Measurements from ENCODE around the gene STK33.
"Not testable (repeated sequence)": the region's sequence is repeated elsewhere in the genome, so short reads cannot be mapped to it uniquely, and the experiment has no call there.

The STK33 gene

DNA sequence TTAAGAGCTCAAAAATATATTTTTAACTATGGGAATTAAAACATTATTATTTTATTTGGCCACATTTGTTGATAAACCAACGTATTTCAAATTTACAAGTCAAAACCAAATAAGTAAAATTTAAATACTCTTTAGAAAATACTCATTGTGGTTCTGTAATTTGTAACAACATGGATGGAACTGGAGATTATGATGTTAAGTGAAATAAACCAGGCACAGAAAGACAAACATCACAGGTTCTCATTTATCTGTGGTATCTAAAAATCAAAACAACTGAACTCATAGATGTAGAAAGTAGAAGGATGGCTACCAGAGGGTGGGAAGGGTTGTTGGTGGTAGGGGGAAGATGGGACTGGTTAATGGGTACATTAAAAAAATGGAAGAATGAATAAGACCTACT lies 50.8 kb downstream of the STK33 start:
- DNase-seq (ENCODE audit: low read depth, low spot score) = no peak

DNA sequence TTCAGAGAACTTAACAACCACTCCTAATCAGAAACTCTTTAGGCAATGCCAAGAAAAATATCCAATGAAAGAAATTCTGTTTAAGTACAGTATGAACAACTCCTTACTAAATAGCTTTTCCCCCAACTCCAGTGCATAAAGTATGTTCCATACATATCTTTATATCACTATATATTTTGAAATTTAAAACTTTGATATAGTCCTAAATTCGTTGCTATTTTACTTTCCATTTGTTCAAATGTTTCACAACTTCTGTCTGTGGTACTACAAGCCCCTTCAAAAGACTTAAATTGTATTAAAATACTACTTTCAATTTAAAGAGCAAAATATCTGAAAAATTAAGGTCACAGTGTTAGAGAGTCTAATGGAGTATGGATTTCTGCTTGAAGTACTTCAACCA lies 52.6 kb downstream of the STK33 start:
- no peak for DNase-seq (ENCODE audit: low read depth, low spot score)

DNA sequence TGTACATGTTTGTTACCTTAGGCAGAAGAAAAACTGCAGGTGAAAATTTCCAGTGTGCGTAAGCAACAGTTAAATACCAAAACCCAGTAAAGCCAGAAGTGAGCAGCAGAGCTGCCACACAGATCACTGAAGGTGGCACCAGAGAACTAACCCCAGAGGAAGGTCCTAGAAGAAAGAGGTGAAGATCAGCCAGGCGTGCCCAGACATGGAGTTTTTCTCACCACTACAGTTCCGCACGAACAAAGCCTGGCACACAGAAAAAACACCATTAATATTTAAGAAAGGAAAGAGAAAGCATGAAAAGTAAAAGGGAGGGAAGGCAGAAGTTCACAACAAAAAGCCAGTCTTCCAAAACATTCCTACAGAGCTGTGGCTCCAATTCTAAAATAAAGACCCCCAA lies 60.7 kb downstream of the STK33 start:
- DNase-seq (ENCODE audit: low read depth, low spot score) = no peak

DNA sequence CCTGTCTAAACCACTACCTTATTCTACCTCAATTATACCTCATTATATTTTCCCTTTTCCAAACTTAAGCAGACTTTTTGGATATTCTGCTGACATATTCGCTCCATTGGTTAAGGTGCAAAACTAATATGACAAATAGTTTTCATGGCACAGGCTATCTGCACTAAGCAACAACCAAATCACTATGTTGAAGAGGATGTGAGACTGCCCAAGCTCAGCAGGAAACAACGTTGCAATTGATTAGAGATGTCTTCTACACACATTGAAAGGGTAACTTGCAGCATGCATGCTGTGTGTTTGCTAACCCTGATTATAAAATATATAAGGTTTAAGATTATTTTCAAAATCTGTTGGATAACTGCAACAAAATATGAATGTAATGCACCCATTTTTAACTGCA lies 61.6 kb downstream of the STK33 start:
- no peak for DNase-seq (ENCODE audit: low read depth, low spot score)

DNA sequence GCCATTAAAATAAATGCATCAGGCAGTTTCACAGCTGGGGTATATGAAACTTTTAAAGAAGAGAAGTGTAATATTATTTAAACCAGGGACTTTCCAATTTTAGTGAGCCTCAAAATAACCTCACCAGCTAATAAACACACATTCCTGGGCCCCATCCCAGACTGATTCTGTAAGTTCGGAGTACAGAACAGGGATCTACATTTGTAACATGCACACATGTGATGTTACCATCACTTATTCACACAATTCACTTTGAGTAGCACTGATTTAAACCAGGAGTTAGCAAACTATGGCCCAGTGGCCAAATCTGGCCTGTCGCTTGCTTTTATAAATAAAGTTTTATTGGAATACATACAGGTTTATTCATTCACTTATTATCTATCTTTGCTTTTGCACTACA lies 62.0 kb downstream of the STK33 start:
- DNase-seq (ENCODE audit: low read depth, low spot score) = no peak

DNA sequence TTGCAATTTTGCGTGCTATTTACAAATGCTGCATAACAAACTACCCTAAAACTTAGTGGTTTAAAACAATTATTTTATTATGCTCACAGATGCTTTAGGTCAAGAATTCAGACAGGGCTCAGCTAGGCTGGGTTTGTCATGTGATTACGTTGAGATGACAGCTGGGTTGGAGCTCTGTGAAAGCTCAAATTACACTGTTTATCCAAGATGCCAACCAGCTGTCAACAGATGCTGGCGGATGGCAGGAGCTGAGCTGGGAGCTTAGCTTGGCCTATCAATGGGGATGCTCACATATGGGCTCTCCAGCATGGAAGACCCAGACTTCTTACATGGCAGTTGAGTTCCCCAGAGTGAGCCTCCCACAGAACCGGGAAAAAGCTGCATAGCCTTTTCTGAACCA lies 62.7 kb downstream of the STK33 start:
- no peak for DNase-seq (ENCODE audit: low read depth, low spot score)

DNA sequence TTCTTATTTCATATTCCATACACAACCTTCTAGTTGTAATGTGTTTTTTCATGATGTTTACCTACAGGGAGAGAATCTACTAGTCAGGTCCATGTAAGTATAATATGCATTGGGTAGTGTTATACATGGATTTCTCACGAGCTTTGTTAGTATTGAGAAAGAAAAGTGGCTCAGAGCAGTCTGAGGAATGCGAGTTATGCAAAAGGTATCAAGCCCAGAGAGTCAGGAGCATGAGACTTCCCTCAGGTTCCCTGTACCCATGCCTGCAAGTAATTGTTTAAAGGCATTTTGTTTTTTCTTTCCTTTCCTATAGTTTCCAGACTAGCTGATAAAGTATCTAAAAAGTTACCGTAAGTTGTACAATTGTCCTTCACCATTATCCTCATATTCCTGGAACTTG lies 66.1 kb downstream of the STK33 start:
- DNase-seq (ENCODE audit: low read depth, low spot score) = no peak

DNA sequence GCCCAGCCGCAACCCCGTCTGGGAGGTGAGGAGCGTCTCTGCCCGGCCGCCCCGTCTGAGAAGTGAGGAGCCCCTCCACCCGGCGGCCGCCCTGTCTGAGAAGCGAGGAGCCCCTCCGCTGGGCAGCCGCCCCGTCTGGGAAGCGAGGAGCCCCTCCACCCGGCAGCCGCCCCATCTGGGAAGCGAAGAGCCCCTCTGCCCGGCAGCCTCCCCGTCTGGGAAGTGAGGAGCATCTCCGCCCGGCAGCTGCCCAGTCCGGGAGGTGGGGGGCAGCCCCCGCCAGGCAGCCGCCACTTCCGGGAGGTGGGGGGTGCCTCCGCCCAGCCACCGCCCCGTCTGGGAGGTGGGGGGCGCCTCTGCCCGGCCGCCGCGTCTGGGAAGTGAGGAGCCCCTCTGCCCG lies 70.6 kb downstream of the STK33 start:
- no peak for DNase-seq (ENCODE audit: low read depth, low spot score)

DNA sequence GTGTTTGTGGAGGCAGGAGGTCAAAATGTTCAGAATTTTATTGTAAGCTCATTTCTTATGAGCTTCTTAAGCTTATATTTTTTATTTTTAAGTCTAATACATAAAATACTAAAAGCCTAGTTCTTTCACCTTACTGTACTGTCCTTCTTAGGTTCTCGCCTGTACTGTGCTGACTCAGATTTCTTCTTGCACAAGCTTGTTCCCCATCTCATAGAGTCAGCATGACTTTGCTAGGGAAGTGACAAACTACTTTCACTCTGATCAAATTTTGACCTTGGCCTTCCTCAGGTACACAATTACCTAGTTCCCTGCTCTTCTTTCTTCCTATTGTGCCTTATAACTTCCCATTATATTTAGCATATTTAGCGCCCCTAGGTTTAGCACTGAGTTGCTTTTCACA lies 81.5 kb downstream of the STK33 start:
- DNase-seq (ENCODE audit: low read depth, low spot score) = no peak

DNA sequence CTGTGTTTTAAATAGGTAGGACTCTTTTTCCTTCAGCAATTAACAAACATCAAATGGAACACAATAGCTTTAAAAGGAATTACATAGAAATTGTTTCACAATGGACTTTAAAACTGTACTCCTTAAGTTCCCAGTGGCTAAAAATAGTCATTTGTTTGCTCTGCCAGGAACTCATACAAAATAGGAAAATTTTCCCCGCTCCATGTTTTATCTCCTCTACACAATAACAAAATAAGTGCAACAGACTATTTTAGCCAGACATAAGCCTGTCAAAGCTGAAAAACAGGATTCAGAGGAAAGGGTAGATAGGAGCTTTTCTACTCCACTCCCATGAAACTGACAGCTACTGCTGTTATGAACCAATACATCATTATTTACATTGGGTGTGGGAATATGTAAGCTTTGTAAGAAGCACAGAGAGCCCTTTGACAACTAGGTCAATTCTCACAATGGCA lies 90.1 kb downstream of the STK33 start:
- DNase-seq (ENCODE audit: low read depth, low spot score) = no peak

DNA sequence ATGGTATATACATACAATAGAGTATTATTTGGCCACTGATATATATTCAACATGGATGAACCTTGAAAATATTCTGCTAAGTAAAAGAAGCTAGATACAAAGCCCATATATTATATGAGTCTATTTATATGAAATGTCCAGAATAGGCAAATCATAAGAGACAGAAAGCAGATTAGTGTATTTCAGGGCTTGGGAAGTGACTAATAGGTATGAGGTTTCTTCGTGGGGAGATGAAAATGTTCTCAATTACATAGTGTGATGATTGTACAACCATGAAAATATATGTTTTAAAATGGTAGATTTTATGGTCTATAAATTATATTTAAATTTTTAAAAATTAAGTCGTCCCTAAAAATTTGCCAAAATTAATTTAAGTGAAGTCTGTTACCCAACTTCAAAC lies 92.2 kb downstream of the STK33 start:
- no peak for DNase-seq (ENCODE audit: low read depth, low spot score)

DNA sequence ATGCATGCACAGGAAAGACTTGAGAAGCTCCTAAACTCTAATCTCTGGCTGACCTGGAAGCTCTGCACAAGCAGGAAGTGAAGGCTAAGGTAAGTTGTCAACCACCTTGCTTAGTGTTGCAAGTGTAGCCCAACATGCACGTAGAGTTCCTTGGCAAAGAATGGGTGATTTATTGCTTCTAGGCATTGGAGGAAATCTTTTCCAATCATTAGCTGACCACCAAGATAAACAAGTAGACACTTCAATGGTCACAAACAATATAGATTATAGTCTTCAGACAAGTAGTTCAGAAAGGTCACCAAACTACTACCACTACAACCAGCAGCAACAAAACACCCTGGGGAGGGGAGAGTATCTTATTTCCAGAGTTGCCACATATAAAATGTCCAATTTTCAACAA lies 105.6 kb downstream of the STK33 start:
- DNase-seq (ENCODE audit: low read depth, low spot score) = no peak

DNA sequence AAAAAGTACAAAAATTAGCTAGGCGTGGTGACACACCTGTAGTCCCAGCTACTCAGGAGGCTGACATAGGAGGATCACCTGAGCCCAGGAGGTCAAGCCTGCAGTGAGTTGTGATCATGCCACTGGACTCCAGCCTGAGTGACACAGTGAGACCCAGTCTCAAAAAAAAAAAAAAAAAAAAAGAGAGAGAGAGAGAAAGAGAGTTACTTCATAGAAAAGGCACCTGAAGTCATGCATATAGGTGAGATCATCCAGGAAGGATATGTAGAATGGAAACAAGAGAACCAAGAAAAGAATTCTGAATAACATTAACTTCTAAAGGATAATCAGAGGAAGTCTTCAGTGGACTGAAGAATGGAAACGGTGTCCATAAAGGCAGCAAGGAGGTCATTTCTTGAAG lies 106.8 kb downstream of the STK33 start:
- DNase-seq (ENCODE audit: low read depth, low spot score) = no peak

DNA sequence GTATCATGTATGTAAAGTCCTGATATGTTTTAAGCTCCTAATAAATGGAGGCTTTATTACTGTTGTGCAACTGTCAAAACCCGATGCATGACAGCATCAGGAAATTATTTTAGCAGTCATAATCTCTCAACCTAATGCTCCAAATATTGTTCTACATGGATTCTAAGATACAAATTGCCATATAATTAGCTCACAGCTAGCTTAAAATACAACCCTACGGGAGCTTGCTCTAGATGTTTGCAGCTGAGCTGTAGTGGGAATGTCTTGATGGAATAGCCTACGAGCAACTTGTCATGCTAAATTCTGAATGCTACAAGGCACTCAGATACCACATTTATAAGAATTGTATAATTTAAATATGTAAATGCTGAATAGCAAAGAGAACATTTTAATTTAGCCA lies 109.8 kb downstream of the STK33 start:
- no peak for DNase-seq (ENCODE audit: low read depth, low spot score)

DNA sequence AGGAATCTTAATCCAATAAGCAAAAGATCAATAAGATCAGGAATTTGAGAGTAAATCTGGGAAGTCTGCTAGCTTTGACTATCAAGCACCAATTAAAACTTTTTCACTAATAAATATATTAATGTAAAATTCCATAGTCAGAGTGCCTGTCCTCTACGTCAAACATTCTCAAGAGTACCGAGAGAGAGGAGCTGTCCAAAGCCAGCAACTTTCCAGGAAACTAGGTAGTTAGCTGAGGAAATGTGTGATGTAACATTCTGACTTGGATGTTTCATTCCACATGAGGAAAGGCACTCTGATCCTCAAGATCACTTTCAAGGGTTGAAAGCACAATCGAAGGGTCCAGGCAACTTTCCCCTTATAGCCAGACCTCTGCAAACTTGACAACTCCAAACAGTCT lies 113.2 kb downstream of the STK33 start:
- no peak for DNase-seq (ENCODE audit: low read depth, low spot score)

DNA sequence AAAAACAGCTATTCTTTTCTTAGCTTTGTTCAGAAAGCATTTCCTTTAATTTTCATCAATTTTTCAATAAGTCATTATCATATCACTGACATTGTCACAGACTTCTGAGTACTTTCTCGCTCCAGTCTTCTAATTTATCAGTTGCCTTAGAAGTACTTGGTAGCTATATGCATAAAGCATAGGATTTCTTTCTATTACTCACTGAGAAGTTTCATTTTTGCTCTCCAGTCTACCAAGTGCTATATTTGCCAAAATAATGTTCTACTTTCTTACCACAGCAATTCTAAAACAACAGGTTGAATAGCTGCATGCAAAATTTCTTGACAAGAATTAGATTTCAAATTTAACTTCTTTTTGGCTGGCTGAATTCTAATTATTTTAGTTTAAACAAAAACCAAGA lies 116.3 kb downstream of the STK33 start:
- DNase-seq (ENCODE audit: low read depth, low spot score) = no peak

DNA sequence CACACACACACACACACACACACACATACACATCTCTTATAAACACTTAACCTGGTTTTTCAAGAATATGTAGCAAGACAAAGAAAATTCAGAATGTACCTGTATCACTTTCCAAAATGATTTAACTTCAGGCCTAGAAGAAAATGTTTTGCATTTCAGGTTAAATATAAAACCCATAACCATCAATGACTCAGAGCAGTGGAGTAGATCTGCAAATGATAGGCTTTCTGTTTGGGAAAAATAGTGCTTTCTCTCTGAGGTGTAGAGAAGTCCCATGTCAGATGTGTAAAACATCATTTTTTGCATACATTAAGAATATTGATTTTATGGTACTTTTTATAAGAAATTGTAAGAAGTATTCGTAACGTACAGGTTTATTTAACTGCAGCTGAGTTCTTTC lies 116.9 kb downstream of the STK33 start:
- no peak for DNase-seq (ENCODE audit: low read depth, low spot score)

DNA sequence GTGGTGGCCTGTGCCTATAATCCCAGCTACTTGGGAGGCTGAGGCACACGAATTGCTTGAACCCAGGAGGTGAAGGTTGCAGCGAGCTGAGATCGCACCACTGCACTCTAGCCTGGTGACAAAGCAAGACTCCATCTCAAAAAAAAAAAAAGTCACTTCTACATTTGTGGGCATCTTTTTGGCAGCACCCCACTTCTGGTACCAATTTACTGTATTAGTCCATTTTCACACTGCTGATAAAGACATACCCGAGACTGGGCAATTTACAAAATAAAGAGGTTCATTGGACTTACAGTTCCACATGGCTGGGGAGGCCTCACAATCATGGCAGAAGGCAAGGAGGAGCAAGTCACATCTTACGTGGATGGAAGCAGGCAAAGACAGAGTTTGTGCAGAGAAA lies 126.2 kb downstream of the STK33 start:
- not testable (repeated sequence) for DNase-seq (ENCODE audit: low read depth, low spot score)

DNA sequence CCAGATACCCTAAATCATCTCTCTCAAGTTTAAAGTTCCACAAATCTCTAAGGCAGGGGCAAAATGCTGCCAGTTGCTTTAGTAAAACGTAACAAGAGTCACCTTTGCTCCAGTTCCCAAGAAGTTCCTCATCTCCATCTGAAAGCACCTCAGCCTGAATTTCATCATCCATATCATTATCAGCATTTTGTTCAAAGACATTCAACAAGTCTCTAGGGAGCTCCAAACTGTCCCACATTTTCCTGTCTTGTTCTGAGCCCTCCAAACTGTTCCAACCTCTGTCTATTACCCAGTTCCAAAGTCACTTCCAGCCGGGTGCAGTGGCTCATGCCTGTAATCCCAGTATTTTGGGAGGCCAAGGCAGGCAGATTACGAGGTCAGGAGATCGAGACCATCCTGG lies 126.7 kb downstream of the STK33 start:
- not testable (repeated sequence) for DNase-seq (ENCODE audit: low read depth, low spot score)

DNA sequence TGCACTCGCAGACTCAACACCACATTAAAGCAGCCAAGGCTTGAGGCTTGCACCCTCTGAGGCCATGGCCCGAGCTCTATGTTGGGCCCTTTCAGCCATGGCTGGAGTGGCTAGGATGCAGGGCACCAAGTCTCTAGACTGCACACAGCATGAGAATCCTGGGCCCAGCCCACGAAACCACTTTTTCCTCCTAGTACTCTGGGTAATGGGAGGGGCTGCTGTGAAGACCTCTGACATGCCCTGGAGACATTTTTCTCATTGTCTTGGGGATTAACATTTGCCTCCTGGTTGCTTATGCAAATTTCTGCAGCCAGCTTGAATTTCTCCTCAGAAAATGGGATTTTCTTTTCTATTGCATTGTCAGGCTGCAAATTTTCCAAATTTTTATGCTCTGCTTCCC lies 127.1 kb downstream of the STK33 start:
- DNase-seq (ENCODE audit: low read depth, low spot score) = not testable (repeated sequence)

DNA sequence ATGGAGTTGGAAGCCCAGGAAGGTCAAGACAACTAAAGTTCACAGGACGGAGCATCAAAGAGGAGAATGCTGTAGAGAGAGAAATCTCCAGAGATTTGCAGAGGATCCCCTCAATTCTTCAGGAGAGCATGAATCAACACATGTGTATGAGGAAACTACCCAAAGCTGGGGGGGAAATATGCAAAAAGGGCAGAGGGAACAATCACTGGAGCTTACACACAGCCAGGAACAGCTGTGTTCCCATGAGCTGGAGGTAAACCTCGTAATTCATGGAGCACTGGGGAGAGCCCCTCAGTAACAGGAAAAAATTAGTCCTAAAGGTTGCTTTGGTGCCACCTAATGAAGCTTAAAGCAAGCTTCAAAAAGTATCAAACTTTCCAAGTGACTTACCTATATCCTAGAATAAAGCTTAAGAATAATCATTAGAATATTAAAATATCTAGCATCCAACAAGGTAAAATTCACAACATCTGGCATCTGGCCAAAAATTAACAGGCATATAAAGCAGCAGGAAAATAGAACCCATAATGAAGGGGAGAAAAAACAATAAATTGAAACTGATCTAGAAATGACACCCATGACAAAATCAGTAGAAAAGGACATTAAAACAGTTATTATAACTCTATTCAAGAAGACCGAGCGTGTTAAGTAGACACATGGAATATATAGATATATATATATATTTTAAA lies 134.2 kb downstream of the STK33 start:
- no peak for DNase-seq (ENCODE audit: low read depth, low spot score)

DNA sequence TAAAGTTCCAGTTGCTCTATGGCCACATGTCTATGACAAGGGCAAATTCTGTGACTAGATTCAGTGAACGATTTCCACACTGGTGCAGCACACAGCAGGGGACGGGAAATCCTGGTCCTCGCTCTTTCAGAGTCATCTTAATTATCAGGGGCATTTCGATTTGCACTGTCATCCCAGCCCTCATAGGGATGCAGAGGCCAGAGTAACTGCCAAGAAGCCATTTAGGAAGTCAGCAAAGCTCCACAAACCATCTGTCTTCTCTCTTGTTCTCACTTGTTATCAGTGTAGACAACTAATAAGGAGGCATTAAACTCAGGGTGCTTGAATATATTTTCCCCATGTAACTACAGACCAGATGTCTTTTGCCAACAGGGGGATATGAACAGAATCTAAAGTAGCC lies 151.7 kb downstream of the STK33 start:
- DNase-seq (ENCODE audit: low read depth, low spot score) = no peak

DNA sequence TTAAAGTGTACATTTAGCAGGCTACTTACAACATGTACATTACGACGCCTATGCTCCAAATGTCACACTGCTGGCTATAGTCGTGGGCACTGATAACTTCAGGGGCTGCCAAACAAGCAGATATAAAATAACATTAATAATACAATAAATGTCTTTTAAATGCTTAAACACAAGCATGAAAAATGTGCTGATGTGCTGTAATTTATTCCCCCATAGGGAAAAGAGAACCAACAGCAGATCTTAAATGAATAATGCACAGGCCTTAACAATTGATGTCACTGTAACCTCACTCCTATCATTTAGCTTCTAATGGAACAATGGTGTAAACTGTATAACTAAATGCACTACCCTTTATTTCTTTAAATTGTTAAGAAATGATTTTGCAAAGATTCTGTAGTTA lies 153.4 kb downstream of the STK33 start:
- DNase-seq (ENCODE audit: low read depth, low spot score) = no peak

DNA sequence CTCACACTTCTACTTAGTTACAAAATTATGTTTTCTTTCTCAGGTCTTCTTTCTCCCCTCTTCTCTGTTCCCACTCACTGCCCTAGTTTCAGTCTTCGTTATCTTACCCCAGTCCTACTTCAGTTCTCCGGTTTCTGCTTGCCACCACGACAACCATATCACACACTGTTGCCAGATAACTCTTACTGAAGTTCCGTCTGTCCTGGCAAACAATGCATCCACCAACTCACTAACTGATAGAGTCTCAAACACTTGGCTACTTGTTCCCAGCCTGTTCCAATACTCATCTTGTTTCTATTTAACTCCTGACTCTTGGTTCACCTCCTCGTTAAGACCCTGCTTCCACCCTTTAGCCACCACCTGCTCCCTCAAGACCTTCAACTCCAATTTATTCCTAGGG lies 164.5 kb downstream of the STK33 start:
- DNase-seq (ENCODE audit: low read depth, low spot score) = no peak
